22Rv1 (cell line): ENCODE results near the gene DHX34.
"Not testable (repeated sequence)": the region's sequence is repeated elsewhere in the genome, so short reads cannot be mapped to it uniquely, and the experiment has no call there.

Source experiments
- ZFX ChIP-seq: fragments of 450-650 bp; IDR thresholded peaks from 2 replicates; pipeline ENCODE4 v1.6.1; 2017; ENCODE audit warnings: antibody characterized with exemption, borderline replicate concordance
- TF ChIP-seq, protein P1 (sequence below): fragments of 450-650 bp; IDR thresholded peaks from 2 replicates; pipeline ENCODE4 v1.5.1; 2017; ENCODE audit warnings: mild to moderate bottlenecking

DNA sequence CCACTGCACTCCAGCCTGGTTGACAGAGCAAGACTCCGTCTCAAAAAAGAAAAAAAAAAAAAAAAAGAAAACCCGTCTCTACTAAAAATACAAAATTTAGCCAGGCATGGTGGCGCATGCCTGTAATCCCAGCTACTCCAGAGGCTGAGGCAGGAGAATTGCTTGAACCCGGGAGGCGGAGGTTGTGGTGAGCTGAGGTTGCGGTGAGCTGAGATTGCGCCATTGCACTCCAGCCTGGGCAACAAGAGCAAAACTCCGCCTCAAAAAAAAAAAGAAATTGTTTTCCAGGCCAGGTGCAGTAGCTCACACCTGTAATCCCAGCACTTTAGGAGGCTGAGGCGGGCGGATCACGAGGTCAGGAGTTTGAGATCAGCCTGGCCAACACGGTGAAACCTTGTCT is 37.5 kb downstream of the DHX34 start:
- TF ChIP-seq, protein P1, sequence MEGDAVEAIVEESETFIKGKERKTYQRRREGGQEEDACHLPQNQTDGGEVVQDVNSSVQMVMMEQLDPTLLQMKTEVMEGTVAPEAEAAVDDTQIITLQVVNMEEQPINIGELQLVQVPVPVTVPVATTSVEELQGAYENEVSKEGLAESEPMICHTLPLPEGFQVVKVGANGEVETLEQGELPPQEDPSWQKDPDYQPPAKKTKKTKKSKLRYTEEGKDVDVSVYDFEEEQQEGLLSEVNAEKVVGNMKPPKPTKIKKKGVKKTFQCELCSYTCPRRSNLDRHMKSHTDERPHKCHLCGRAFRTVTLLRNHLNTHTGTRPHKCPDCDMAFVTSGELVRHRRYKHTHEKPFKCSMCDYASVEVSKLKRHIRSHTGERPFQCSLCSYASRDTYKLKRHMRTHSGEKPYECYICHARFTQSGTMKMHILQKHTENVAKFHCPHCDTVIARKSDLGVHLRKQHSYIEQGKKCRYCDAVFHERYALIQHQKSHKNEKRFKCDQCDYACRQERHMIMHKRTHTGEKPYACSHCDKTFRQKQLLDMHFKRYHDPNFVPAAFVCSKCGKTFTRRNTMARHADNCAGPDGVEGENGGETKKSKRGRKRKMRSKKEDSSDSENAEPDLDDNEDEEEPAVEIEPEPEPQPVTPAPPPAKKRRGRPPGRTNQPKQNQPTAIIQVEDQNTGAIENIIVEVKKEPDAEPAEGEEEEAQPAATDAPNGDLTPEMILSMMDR = not testable (repeated sequence)
- not testable (repeated sequence) for TF ChIP-seq ZFX
